ENCODE measurements around the gene CRYGS.
A peak's percentile ranks its signal among the peaks of the same experiment; 100 is the strongest.
"Not testable (repeated sequence)": the region's sequence is repeated elsewhere in the genome, so short reads cannot be mapped to it uniquely, and the experiment has no call there.

The CRYGS gene

DNA sequence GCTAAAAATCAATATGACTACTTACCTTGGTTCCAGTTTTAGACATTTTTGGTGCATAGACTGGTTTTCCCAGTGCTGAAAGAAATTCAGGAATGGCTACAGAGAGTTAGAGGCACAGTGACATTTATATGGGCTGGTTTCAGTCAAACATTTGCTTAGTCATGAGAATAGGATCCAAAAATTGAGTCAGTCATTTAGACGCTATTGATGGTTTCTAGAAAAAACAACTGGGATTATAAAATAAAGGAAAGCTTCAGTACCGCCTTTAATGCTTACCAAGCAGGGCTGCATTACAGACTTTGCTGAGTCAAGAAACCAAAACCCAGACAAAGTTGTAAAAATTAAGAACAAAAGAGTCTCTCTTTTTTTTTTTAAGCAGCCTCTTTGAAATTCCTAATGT lies at the start of gene CRYGS:
TSS of gene CRYGS (minus strand) at position 100 of the 400 bp plus-strand sequence. CDS start at position 46, 54 bp downstream.
- DNase-seq = no peak

GRCh38 chr3:186593862-186594261 lies 49.7 kb upstream of the CRYGS start:
- no peak for DNase-seq

DNA sequence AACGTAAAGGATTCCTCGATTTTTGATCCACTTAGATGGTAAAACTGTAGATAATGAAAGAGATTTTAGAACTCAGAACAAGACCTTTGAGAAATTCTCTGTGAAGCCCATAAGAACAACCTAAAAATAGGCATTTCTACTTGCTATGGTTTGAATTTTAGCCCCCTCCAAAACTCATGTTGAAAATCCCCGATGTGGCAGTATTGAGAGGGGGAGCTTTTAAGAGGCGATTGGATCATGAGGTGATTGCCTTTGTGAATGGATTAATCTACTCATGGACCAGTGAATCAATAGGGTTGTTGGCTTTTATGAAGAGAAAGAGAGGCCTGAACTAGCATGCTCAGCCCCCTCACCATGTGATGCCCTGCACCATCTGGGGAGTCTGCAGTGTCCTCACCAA lies 48.5 kb upstream of the CRYGS start:
- no peak for DNase-seq

DNA sequence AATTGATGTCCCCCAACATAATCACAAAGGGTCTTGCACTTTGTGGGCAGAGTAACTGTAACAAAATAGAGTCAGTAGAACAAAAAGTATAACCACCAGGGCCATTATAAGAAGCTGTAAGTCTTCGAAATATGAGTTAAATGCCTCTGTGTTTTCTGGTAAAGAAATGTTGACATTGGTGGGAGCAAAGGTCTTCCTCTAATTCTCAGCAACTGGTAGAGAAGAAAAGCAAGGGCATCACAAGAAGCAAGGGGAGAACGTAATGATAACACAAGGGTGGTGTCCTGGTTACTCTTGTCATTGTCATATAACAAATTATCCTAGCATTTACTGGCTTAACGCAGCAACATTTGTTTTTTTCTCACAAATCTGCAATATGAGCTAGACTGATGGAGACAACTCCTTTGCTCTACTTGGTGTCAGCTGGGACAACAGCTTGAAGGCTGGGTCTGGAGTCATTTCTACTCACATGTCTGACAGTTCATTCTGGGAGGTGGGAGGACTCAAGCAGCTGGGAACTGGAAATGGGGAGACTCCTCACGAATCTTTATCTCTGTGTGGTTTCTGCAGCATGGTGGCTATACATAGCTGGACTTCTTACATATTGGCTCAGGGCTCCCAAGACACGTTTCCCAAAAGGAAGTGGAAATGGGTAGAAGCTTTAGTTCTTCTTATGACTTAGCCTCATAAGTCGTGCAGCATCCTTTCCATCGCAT lies 46.6 kb upstream of the CRYGS start:
- no peak for DNase-seq

DNA sequence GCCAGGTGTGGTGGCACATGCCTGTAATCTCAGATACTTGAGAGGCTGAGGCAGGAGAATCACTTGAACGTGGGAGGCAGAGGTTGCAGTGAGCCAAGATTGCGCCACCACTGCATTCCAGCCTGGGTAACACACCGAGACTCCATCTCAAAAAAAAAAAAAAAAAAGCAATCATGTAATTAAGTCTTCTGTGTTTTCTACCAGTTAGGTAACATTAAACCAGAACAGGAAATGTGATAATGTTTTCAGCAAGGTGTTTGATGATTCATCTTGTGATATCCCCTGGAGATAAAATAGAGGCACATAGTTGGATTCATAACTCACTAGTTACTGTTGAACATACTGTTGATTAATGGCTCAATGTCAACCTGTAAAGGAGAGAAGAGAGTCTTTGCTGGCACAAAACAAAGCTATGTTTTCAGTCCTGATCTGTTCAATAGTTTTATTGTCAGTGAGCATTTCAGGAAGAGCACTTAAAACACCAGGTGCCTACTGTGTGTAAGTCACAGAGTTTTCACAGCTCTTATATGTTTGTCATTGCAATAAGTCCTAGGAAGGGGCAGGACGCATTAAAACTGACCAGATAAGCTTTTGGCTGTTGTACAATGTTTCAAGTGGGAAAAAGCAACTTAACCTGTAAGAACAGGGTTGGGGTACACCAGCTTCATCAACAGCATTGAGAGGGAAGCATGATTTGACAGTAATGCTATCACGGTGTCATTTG lies 45.8 kb upstream of the CRYGS start:
- no peak for DNase-seq

DNA sequence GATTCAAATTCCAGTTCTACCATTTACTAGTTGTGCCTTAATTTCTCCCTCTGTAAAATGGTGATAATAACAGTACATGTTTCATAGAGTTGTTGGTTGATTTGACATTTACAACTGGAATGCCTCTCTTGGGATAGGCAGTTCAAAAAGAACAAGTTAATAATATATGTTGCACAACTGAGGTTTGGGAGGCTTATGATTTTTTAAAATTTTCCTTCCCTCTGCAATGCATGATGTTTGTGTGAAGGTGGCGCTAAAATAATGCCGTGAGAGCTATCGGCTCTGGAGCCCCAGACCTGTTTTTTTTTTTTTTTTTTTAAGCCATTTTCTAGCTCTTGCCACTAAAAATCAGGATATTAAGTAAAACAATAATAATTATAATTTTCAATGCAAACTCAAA lies 44.9 kb upstream of the CRYGS start:
- no peak for DNase-seq

- DNase-seq = no peak
Observed at GRCh38 chr3:186588632-186589031, 44.5 kb upstream of the CRYGS start.

- no peak for DNase-seq
Observed at GRCh38 chr3:186587183-186587582, 43.0 kb upstream of the CRYGS start.

GRCh38 chr3:186586245-186586644 lies 42.1 kb upstream of the CRYGS start:
- not testable (repeated sequence) for DNase-seq

GRCh38 chr3:186583831-186584230 lies 39.7 kb upstream of the CRYGS start:
- no peak for DNase-seq

- no peak for DNase-seq
Observed at GRCh38 chr3:186582541-186582940, 38.4 kb upstream of the CRYGS start.

DNA sequence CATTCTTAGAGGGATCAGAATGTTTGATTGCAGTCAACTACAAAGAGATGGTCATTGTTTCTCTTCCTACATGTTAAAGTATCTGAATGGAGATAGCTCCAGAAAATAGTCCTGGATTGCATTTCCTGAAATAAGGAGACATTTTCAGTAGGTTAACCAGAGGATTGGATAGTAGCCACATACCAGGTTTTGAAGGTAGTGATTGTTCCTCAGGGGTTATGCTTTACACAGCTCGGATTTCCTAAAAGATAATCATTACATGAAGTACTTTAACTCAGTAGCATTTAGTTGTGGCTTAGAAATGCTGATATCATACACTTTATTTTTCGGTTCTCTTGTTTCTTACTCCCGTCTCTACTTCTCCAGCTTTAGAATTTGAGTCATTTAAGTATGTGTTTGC lies 36.6 kb upstream of the CRYGS start:
- no peak for DNase-seq

- DNase-seq = no peak
Observed at GRCh38 chr3:186577521-186577920, 33.3 kb upstream of the CRYGS start.

DNA sequence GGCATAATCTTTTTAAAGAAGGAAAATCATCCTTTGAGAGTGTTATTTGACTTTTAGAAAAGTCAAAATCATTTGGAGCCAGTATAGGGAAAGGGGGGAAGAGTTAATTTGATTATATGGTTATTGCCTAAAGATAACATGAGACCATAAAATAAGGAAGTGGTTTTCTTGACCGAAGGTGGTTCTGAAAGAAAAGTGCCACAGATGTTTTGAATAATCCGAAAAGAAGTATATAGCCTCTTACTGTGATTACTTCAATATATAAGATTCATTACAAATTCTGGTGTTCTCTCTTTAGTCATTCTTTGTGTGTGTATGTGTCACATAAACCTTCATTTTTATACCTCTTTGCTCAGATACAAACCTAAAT lies 27.4 kb upstream of the CRYGS start:
- DNase-seq = no peak

DNA sequence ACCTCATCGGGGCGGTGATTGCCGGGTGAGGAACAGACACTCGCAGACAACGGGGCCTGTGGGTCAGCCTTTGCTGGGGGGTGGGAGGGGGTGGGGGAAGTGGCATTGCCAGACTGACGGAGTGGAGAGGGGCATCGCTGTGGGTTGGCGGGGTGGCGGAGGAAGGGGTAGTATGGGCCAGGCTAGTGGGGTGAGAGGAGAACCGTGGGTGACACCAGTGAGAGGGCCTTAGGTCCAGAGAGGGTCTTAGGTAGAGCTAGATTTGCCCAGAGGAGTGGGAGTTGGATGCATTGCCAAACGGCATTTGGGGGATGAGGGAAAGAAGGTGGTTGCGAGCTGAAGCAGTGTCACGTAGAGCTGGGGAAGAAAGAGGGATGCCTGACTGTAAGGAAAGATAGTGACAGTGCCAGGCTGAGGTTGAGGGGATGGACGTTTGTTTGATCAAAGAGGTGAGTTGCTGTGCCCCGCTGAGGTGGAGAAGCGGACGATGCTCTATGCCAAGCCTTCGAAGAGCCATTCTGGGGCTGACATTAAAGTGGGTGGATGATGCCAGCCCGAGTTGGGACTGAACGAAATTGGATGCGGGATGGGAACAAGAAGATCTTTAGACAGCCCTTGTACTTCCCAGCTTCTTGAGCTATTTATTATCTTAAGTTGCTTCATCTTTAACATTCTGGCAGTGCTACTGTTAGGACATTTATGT lies 26.9 kb upstream of the CRYGS start:
- DNase-seq = no peak

GRCh38 chr3:186570096-186570940 lies 26.1 kb upstream of the CRYGS start, which contains the start of gene DNAJB11:
Gene DNAJB11, plus strand, starts transcription at chr3:186570720. Its CDS starts 178 bp downstream, at chr3:186570898.
- peak; percentile 100 for DNase-seq

GRCh38 chr3:186569779-186570095 lies 25.6 kb upstream of the CRYGS start:
- DNase-seq = no peak

GRCh38 chr3:186569361-186569760 lies 25.2 kb upstream of the CRYGS start:
- DNase-seq = not testable (repeated sequence)

- peak; percentile 95 for DNase-seq
Observed at GRCh38 chr3:186567072-186567921, 23.1 kb upstream of the CRYGS start, which contains the start of gene TBCCD1. Gene TBCCD1, minus strand, starts transcription at chr3:186567339. Its CDS starts 3,010 bp downstream, at chr3:186564329.

DNA sequence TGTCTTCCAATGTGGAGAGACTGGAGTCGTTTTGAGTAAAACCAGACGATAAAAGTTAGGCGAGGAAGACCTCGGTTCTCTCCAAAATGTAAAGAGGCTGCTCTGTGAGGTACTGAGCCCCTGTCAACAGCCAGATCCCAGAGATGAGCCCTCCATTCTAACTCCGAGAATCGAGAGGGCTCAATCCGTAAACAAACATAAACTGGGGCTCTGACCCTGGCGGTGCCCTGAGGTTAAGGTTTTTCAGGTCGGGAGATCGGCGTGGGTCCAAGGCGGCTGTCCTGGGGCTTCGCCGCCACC lies 22.5 kb upstream of the CRYGS start:
- DNase-seq = no peak

DNA sequence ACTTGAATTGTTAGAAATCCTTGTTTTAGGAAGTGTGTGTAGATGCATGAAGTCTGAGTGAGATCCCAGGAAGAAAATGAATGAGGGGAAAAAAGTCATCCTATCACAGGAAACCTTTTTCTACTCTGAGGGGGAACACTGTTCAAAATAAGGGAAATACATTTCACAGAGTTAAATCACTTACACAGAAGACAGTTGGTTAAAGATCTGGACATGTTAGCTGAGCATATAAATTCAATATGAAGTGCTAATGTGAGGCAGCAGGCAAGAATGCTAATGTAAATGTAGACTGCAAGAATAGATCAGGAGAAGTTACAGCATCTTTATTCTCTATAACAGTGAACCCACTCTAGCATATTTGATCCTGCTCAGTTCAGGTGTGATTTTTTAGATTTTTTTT lies 20.4 kb upstream of the CRYGS start:
- DNase-seq = no peak

- DNase-seq = no peak
Observed at GRCh38 chr3:186552408-186553031, 8.3 kb upstream of the CRYGS start.

Data from NCI-H774 (cell line).